HCT116 (cell line): ENCODE results near the gene TIAM1. TPM values are rescaled to one million over a fixed set of nuclear protein-coding genes. Genes with fewer than 3 reads are reported as not detected.
A peak's percentile ranks its signal among the peaks of the same experiment; 100 is the strongest.

ENCODE experiments used
- ATAC-seq: fragments of 200-7000 bp; cut with Tn5 transposase; 2 replicates; pipeline ENCODE4 v1.9.1; 2020; ENCODE audit warnings: mild to moderate bottlenecking, moderate library complexity
- BruUV-seq: library from RNA; stranded (reverse); fragments of 400-500 nt; replicated peaks from 2 replicates; lab custom pipeline; 2021; lab: Mats Ljungman, UMichigan
- CTCF ChIA-PET: fragments of 300-600 bp; sonication (Branson Sonifier 250); formaldehyde crosslinking; loops from one replicate; lab custom pipeline; 2021; ENCODE audit warnings: antibody characterized with exemption; lab: Charles Lee
- POLR2A ChIA-PET: fragments of 300-600, 350-600 bp; sonication (Branson Sonifier 250); formaldehyde crosslinking; loops from one replicate; lab custom pipeline; 2021; ENCODE audit warnings: antibody characterized with exemption; lab: Charles Lee
- RAD21 ChIA-PET, 2 experiments: fragments of 300-600 bp; sonication (Branson Sonifier 250); formaldehyde crosslinking; loops; one replicate each; lab custom pipeline; 2023; ENCODE audit warnings: low total read pairs in 2 of 2; ENCODE audit not compliant: uncharacterized antibody in 2 of 2, unreplicated experiment in 2 of 2, low non-redundant PET in 1 of 2; lab: Charles Lee
- DNase-seq: peaks from one replicate; pipeline ENCODE4 v3.0.0-alpha.2; 2010; ENCODE audit warnings: low read depth, low spot score
- H2AFZ ChIP-seq: fragments of 200-600 bp; shearing (Covaris generic), sonication (generic); 2 replicates; pipeline ENCODE4 v1.6.1; 2017; ENCODE audit warnings: low read depth, mixed run types, mixed read lengths, antibody characterized with exemption, low read length; ENCODE audit not compliant: poor library complexity, severe bottlenecking
- H3K27ac ChIP-seq: 2 replicates; pipeline ENCODE4 v1.5.1; 2012; ENCODE audit warnings: low read depth, low read length
- H3K27me3 ChIP-seq: fragments of 200-600 bp; sonication (generic); 2 replicates; pipeline ENCODE4 v1.6.1; 2016; ENCODE audit warnings: mixed run types, low read length, mixed read lengths; ENCODE audit not compliant: insufficient read depth
- H3K36me3 ChIP-seq, 2 experiments: fragments of 200-500 bp in 1 of 2; fragments of 200-600 bp in 1 of 2; sonication (Bioruptor generic) in 1 of 2; sonication (generic) in 1 of 2; 2 replicates each; pipeline versions ENCODE4 v1.5.1 to v1.6.1; 2014 to 2016; ENCODE audit warnings: low read length in 2 of 2, inconsistent platforms in 1 of 2, mixed read lengths in 1 of 2, mixed run types in 1 of 2; ENCODE audit not compliant: insufficient read depth in 2 of 2, control insufficient read depth in 1 of 2
- H3K4me1 ChIP-seq, 2 experiments: fragments of 200-600 bp in 1 of 2; sonication (generic) in 1 of 2; 2 replicates each; pipeline versions ENCODE4 v1.5.1 to v1.6.1; 2012 to 2017; ENCODE audit warnings: low read length in 2 of 2, inconsistent platforms in 1 of 2, mild to moderate bottlenecking in 1 of 2, mixed read lengths in 1 of 2, mixed run types in 1 of 2, moderate library complexity in 1 of 2; ENCODE audit not compliant: insufficient read depth in 2 of 2, control insufficient read depth in 1 of 2
- H3K4me2 ChIP-seq: fragments of 200-600 bp; sonication (generic); 2 replicates; pipeline ENCODE4 v1.6.1; 2017; ENCODE audit warnings: mixed run types, low read length, mixed read lengths
- H3K4me3 ChIP-seq, 2 experiments: fragments of 200-600 bp in 1 of 2; sonication (generic) in 1 of 2; replicated peaks in 1 of 2; 2 replicates each; pipeline ENCODE4 v1.5.1; 2011 to 2016; ENCODE audit warnings: low read length in 2 of 2, control low read depth in 1 of 2, low read depth in 1 of 2, mild to moderate bottlenecking in 1 of 2, mixed read lengths in 1 of 2, mixed run types in 1 of 2
- H3K79me2 ChIP-seq: fragments of 200-600 bp; sonication (generic); 2 replicates; pipeline ENCODE4 v1.6.1; 2017; ENCODE audit warnings: mild to moderate bottlenecking, mixed run types, low read length, moderate library complexity, mixed read lengths; ENCODE audit not compliant: insufficient read depth
- H3K9ac ChIP-seq: fragments of 200-600 bp; sonication (generic); 2 replicates; pipeline ENCODE4 v1.6.1; 2016; ENCODE audit warnings: low read length, mixed read lengths
- H3K9me2 ChIP-seq: fragments of 200-600 bp; sonication (generic), shearing (Covaris generic); 2 replicates; pipeline ENCODE4 v1.6.1; 2017; ENCODE audit warnings: mixed run types, mild to moderate bottlenecking, moderate library complexity; ENCODE audit not compliant: insufficient read depth
- H3K9me3 ChIP-seq, 2 experiments: fragments of 200-500 bp in 1 of 2; fragments of 200-600 bp in 1 of 2; sonication (Bioruptor generic) in 1 of 2; sonication (generic) in 1 of 2; 2 replicates each; pipeline ENCODE4 v1.6.1; 2014 to 2017; ENCODE audit warnings: low read length in 2 of 2, mixed read lengths in 2 of 2, inconsistent platforms in 1 of 2, low read depth in 1 of 2, mild to moderate bottlenecking in 1 of 2, mixed run types in 1 of 2, moderate library complexity in 1 of 2; ENCODE audit not compliant: control insufficient read depth in 1 of 2, insufficient read depth in 1 of 2
- H4K20me1 ChIP-seq: fragments of 200-600 bp; sonication (generic), shearing (Covaris generic); 2 replicates; pipeline ENCODE4 v1.6.1; 2017; ENCODE audit warnings: mixed run types, mild to moderate bottlenecking, moderate library complexity; ENCODE audit not compliant: insufficient read depth
- CBX3 ChIP-seq: IDR thresholded peaks from 2 replicates; pipeline ENCODE4 v1.6.1; 2012; ENCODE audit warnings: low read depth
- CTCF ChIP-seq, 3 experiments: fragments of 200-600 bp in 1 of 3; sonication (generic) in 1 of 3; IDR thresholded peaks in 2 of 3; conservative IDR thresholded peaks in 1 of 3; 2 replicates each; pipeline ENCODE4 v1.5.1; 2012 to 2017; ENCODE audit warnings: low read depth in 2 of 3, low read length in 2 of 3, antibody characterized with exemption in 1 of 3, borderline replicate concordance in 1 of 3, control low read depth in 1 of 3, mild to moderate bottlenecking in 1 of 3, mixed read lengths in 1 of 3, mixed run types in 1 of 3, moderate library complexity in 1 of 3; ENCODE audit not compliant: insufficient read depth in 1 of 3
- EGR1 ChIP-seq: IDR thresholded peaks from 2 replicates; pipeline ENCODE4 v1.6.1; 2012; ENCODE audit warnings: low read depth
- ELF1 ChIP-seq: IDR thresholded peaks from 2 replicates; pipeline ENCODE4 v1.6.1; 2012; ENCODE audit warnings: low read depth, borderline replicate concordance
- EZH2 ChIP-seq: fragments of 200-600 bp; sonication (generic); IDR thresholded peaks from 2 replicates; pipeline ENCODE4 v1.6.1; 2017; ENCODE audit warnings: antibody characterized with exemption, mixed run types
- FOSL1 ChIP-seq: IDR thresholded peaks from 2 replicates; pipeline ENCODE4 v1.6.1; 2012; ENCODE audit warnings: low read depth
- JUND ChIP-seq: IDR thresholded peaks from 2 replicates; pipeline ENCODE4 v1.6.1; 2012
- MAX ChIP-seq: IDR thresholded peaks from 2 replicates; pipeline ENCODE4 v1.6.1; 2012
- POLR2A ChIP-seq: IDR thresholded peaks from 2 replicates; pipeline ENCODE4 v1.7.0; 2011; ENCODE audit warnings: borderline replicate concordance; ENCODE audit not compliant: insufficient read depth, insufficient read length; ENCODE audit errors: extremely low read depth
- POLR2AphosphoS5 ChIP-seq: IDR thresholded peaks from 2 replicates; pipeline ENCODE4 v1.6.1; 2011; ENCODE audit warnings: mild to moderate bottlenecking, low read depth, low read length, moderate library complexity
- RAD21 ChIP-seq: IDR thresholded peaks from 2 replicates; pipeline ENCODE4 v1.6.1; 2012; ENCODE audit warnings: low read depth, mild to moderate bottlenecking
- REST ChIP-seq: IDR thresholded peaks from 2 replicates; pipeline ENCODE4 v1.6.1; 2012; ENCODE audit warnings: low read depth
- TCF7L2 ChIP-seq: IDR thresholded peaks from 2 replicates; pipeline ENCODE4 v1.7.0; 2011; ENCODE audit warnings: borderline replicate concordance, inconsistent platforms; ENCODE audit not compliant: insufficient read depth, insufficient read length; ENCODE audit errors: extremely low read depth
- YY1 ChIP-seq: IDR thresholded peaks from 2 replicates; pipeline ENCODE4 v1.6.1; 2011; ENCODE audit warnings: low read length, low read depth, moderate library complexity, mild to moderate bottlenecking; ENCODE audit not compliant: insufficient replicate concordance; ENCODE audit errors: extremely low read depth
- ZBTB33 ChIP-seq: IDR thresholded peaks from 2 replicates; pipeline ENCODE4 v1.6.1; 2011; ENCODE audit warnings: mild to moderate bottlenecking, low read length, moderate library complexity; ENCODE audit not compliant: insufficient replicate concordance; ENCODE audit errors: extremely low read depth
- ZFX ChIP-seq: fragments of 450-650 bp; IDR thresholded peaks from 2 replicates; pipeline ENCODE4 v1.6.1; 2017
- intact Hi-C: fragments of 100-400 bp; cut with micrococcal nuclease; formaldehyde crosslinking; loops from 2 replicates; pipeline ENCODE4 v1.10.0; 2022
- total RNA-seq: library from RNA; stranded (reverse); gene quantifications from one replicate; pipeline ENCODE4 v1.2.1, GENCODE V29; 2021; ENCODE audit not compliant: unreplicated experiment

Gene TIAM1
- total RNA-seq, 1 experiment from 2014 or later: 47.8 TPM

GRCh38 chr21:31316488-31317169 lies 27.4 kb downstream of the TIAM1 start (continued):
- TF ChIP-seq CBX3: peak; percentile 84
- TF ChIP-seq EZH2: no peak
- TF ChIP-seq TCF7L2: peak; percentile 52
- TF ChIP-seq ZFX: no peak

GRCh38 chr21:31316072-31316471 lies 28.0 kb downstream of the TIAM1 start:
- H3K9me2 ChIP-seq: no peaks in the 10 kb centered on the region
- H4K20me1 ChIP-seq: no peaks in the 10 kb centered on the region
- no peaks in the 10 kb centered on the region for H3K9me3 ChIP-seq
- RAD21 ChIA-PET: interaction anchor here in 1 of 2 experiments (1.0 kb wide), 1 partner anchor 265 kb away, joined by 3 read pairs; no protein-coding TSS in a partner anchor
- ATAC-seq (peak; percentile 5), DNase-seq (no peak)
- no peaks in the 10 kb centered on the region for H3K27me3 ChIP-seq
- peak overlapping the region in 1 of 2 experiments; percentile 26; a peak in 2 of 4 replicates for H3K4me3 ChIP-seq
- peaks cover 61 to 82% of the 10 kb centered on the region in 2 experiments for H3K4me1 ChIP-seq
- H3K79me2 ChIP-seq: 0 out of 2 replicates have a peak, but pooled peaks cover 3% of the 10 kb centered on the region
- H3K9ac ChIP-seq: peak overlapping the region; percentile 40
- H3K27ac ChIP-seq: peak overlapping the region; percentile 96
- H2AFZ ChIP-seq: no peak overlapping the region
- CTCF ChIA-PET: no interaction called here
- TSS peak; percentile 43 for BruUV-seq
- no peaks in the 10 kb centered on the region for H3K36me3 ChIP-seq
- POLR2A ChIA-PET: interaction anchor here (0.6 to 1.7 kb wide), 2 partner anchors 51 to 243 kb away, joined by 3 to 6 read pairs; no protein-coding TSS in a partner anchor
- H3K4me2 ChIP-seq: peak overlapping the region; percentile 62
- intact Hi-C loops: loop anchor here (2.0 kb wide), 1 partner anchor 33 kb away; no protein-coding TSS in a partner anchor
- TF ChIP-seq REST: no peak
- TF ChIP-seq MAX: no peak
- TF ChIP-seq POLR2A: no peak
- no peak for TF ChIP-seq POLR2AphosphoS5
- TF ChIP-seq YY1: no peak
- no peak for TF ChIP-seq FOSL1
- TF ChIP-seq ZFX: no peak
- TF ChIP-seq TCF7L2: no peak
- TF ChIP-seq RAD21: no peak
- TF ChIP-seq CTCF (IDR thresholded peaks at IDR 0.05 in 2 of 3, conservative IDR thresholded peaks at IDR 0.05 in 1 of 3; ENCODE audit: borderline replicate concordance in 1 of 3, insufficient read depth in 1 of 3, low read depth in 2 of 3, low read length in 2 of 3): no peak
- no peak for TF ChIP-seq ZBTB33
- no peak for TF ChIP-seq CBX3
- no peak for TF ChIP-seq ELF1
- TF ChIP-seq EGR1: no peak
- no peak for TF ChIP-seq JUND
